Sigmoid colon (tissue), 7 donors: ENCODE data around the gene RACK1. TPM values are rescaled to one million over a fixed set of nuclear protein-coding genes. Genes with fewer than 3 reads are reported as not detected.
"Not testable (repeated sequence)": the region's sequence is repeated elsewhere in the genome, so short reads cannot be mapped to it uniquely, and the experiment has no call there.

Source experiments
- DNase-seq: peaks from one replicate; pipeline ENCODE4 v3.0.0-alpha.2; 2019
- H3K27ac ChIP-seq, 4 donors: fragments of 200-600 bp; sonication (generic); one replicate each; pipeline ENCODE4 v1.5.1; 2016 to 2019; ENCODE audit warnings: mild to moderate bottlenecking in 1 of 4
- H3K27me3 ChIP-seq, 3 donors: fragments of 200-600 bp; sonication (generic); one replicate each; pipeline ENCODE4 v1.5.1; 2019; ENCODE audit warnings: mild to moderate bottlenecking in 1 of 3
- H3K36me3 ChIP-seq, 4 donors: fragments of 200-600 bp; sonication (generic); one replicate each; pipeline ENCODE4 v1.5.1; 2016 to 2019
- H3K4me1 ChIP-seq, 4 donors: fragments of 200-600 bp; sonication (generic); one replicate each; pipeline ENCODE4 v1.5.1; 2017 to 2019
- H3K4me3 ChIP-seq, 4 donors: fragments of 200-600 bp; sonication (generic); one replicate each; pipeline ENCODE4 v1.5.1; 2017 to 2019; ENCODE audit warnings: mild to moderate bottlenecking in 2 of 4, moderate library complexity in 1 of 4
- H3K9me3 ChIP-seq, 4 donors: fragments of 200-600 bp in 3 of 4; sonication (generic) in 3 of 4; one replicate each; pipeline versions ENCODE4 v1.5.1 to v1.6.1; 2013 to 2019
- EP300 ChIP-seq, 4 donors: sonication (generic); formaldehyde crosslinking; IDR thresholded peaks; one replicate each; pipeline ENCODE4 v1.6.1; 2017; ENCODE audit warnings: antibody characterized with exemption in 4 of 4
- POLR2A ChIP-seq, 2 donors: fragments of 450-650 bp; IDR thresholded peaks; one replicate each; pipeline ENCODE4 v1.6.1; 2016; ENCODE audit warnings: antibody characterized with exemption in 2 of 2, mild to moderate bottlenecking in 2 of 2, moderate library complexity in 2 of 2
- POLR2AphosphoS5 ChIP-seq, 4 donors: sonication (generic); formaldehyde crosslinking; IDR thresholded peaks; one replicate each; pipeline ENCODE4 v1.6.1; 2017; ENCODE audit warnings: antibody characterized with exemption in 4 of 4
- WGBS, 2 donors: extraction: QIAGEN DNeasy Blood & Tissue Kit; methylation state at CpG; one replicate each; pipeline ENCODE4 v1.1.7; 2013; 5-methylcytosine and 5-hydroxymethylcytosine counted together
- intact Hi-C: fragments of 100-400 bp; cut with DNase I; formaldehyde crosslinking; loops from one replicate; pipeline ENCODE4 v1.15.1; 2023
- polyA plus RNA-seq, 3 donors: library from polyadenylated mRNA; stranded (reverse); fragments of 200-250 nt; gene quantifications; one replicate each; pipeline ENCODE4 v1.2.3, GENCODE V29; 2013
- total RNA-seq, 4 donors: library from RNA; depleted of rRNA; stranded (reverse); fragments of >200 nt; gene quantifications; one replicate each; pipeline ENCODE4 v1.1.0, GENCODE V29; 2016
- TF ChIP-seq, protein P1 (sequence below), 4 experiments: fragments of 450-650 bp in 3 of 4; fragments of 200-600 bp in 1 of 4; IDR thresholded peaks; one replicate each; pipeline ENCODE4 v1.5.1; 2016 to 2019; ENCODE audit warnings: antibody characterized with exemption in 4 of 4, mild to moderate bottlenecking in 3 of 4, moderate library complexity in 2 of 4
- donor health status: healthy with polysubstance abuse.
- donor health status: Bipolar disorder and iron deficiency.
- donor health status: healthy.

RACK1 gene
- total and polyA plus RNA-seq, 7 donors = 1,821 to 2,943 (median 2,174) TPM

GRCh38 chr5:181282874-181283273, 39.2 kb upstream of the RACK1 start:
- intact Hi-C loops = no loop called here
- no peak for DNase-seq

GRCh38 chr5:181282415-181282814, 38.7 kb upstream of the RACK1 start:
- WGBS, 2 donors = 87 to 88% methylated on average over 16 of the region's 16 CpGs
- H3K27ac ChIP-seq, H3K4me1 ChIP-seq, H3K27me3 ChIP-seq, H3K4me3 ChIP-seq, DNase-seq, intact Hi-C loops, H3K9me3 ChIP-seq, H3K36me3 ChIP-seq: not testable (repeated sequence)

More at GRCh38 chr5:181282874-181283273, 39.2 kb upstream of the RACK1 start:
- Histone ChIP-seq H3K4me3 (no peak overlapping the region), H3K4me1 (no peaks in the 10 kb centered on the region), H3K27me3 (no peaks in the 10 kb centered on the region), H3K36me3 (no peaks in the 10 kb centered on the region), H3K9me3 (no peaks in the 10 kb centered on the region), H3K27ac (no peak overlapping the region)
- TF ChIP-seq, protein P1, sequence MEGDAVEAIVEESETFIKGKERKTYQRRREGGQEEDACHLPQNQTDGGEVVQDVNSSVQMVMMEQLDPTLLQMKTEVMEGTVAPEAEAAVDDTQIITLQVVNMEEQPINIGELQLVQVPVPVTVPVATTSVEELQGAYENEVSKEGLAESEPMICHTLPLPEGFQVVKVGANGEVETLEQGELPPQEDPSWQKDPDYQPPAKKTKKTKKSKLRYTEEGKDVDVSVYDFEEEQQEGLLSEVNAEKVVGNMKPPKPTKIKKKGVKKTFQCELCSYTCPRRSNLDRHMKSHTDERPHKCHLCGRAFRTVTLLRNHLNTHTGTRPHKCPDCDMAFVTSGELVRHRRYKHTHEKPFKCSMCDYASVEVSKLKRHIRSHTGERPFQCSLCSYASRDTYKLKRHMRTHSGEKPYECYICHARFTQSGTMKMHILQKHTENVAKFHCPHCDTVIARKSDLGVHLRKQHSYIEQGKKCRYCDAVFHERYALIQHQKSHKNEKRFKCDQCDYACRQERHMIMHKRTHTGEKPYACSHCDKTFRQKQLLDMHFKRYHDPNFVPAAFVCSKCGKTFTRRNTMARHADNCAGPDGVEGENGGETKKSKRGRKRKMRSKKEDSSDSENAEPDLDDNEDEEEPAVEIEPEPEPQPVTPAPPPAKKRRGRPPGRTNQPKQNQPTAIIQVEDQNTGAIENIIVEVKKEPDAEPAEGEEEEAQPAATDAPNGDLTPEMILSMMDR (IDR thresholded peaks at IDR 0.05) = no peak
- no peak for TF ChIP-seq POLR2AphosphoS5 (IDR thresholded peaks at IDR 0.05)
- no peak for TF ChIP-seq EP300 (IDR thresholded peaks at IDR 0.05)
- no peak for TF ChIP-seq POLR2A (IDR thresholded peaks at IDR 0.05)
- 90 to 91% methylated on average over 7 of the region's 7 CpGs for WGBS, 2 donors

DNA sequence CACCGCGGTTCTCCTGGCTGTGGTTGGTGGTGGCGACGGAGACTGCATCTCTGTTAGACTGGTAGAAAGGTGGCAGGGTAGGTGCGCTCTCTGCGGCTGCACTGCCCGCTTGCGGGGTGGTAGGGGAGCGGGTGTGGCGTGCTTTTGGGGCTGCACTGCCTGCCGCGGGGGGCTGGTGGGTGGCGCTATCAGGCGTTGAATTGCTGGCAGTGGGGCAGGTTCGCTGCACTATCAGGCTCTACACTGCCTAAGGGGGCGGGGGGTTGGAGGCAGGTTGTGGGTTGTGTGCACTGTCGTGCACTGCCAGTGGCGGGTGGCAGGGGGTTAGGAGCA, 38.2 kb upstream of the RACK1 start:
- Histone ChIP-seq H3K36me3 (no peaks in the 10 kb centered on the region), H3K27me3 (no peaks in the 10 kb centered on the region), H3K4me1 (no peaks in the 10 kb centered on the region), H3K4me3 (no peak overlapping the region), H3K27ac (no peak overlapping the region), H3K9me3 (no peaks in the 10 kb centered on the region)
- intact Hi-C loops = no loop called here
- TF ChIP-seq, protein P1 (IDR thresholded peaks at IDR 0.05) = no peak
- no peak for TF ChIP-seq POLR2A (IDR thresholded peaks at IDR 0.05)
- TF ChIP-seq EP300 (IDR thresholded peaks at IDR 0.05) = no peak
- TF ChIP-seq POLR2AphosphoS5 (IDR thresholded peaks at IDR 0.05) = no peak
- no peak for DNase-seq
- 91 to 92% methylated on average over 18 of the region's 18 CpGs for WGBS, 2 donors

GRCh38 chr5:181281077-181281983, 37.6 kb upstream of the RACK1 start:
- no peaks in the 10 kb centered on the region for H3K9me3 ChIP-seq
- H3K4me1 ChIP-seq = no peaks in the 10 kb centered on the region
- DNase-seq = no peak
- H3K4me3 ChIP-seq = no peak overlapping the region
- no peak overlapping the region for H3K27ac ChIP-seq
- H3K27me3 ChIP-seq = no peaks in the 10 kb centered on the region
- intact Hi-C loops = no loop called here
- WGBS, 2 donors = 94 to 95% methylated on average over 40 of the region's 40 CpGs
- TF ChIP-seq EP300 (IDR thresholded peaks at IDR 0.05) = no peak
- TF ChIP-seq, protein P1 (IDR thresholded peaks at IDR 0.05) = no peak
- TF ChIP-seq POLR2A (IDR thresholded peaks at IDR 0.05) = no peak
- TF ChIP-seq POLR2AphosphoS5 (IDR thresholded peaks at IDR 0.05) = no peak
- no peaks in the 10 kb centered on the region for H3K36me3 ChIP-seq

- TF ChIP-seq EP300 (IDR thresholded peaks at IDR 0.05) (no peak), POLR2A (IDR thresholded peaks at IDR 0.05) (no peak), POLR2AphosphoS5 (IDR thresholded peaks at IDR 0.05) (no peak)
- TF ChIP-seq, protein P1 (IDR thresholded peaks at IDR 0.05) = no peak
- Histone ChIP-seq H3K4me1 (no peaks in the 10 kb centered on the region), H3K36me3 (no peaks in the 10 kb centered on the region), H3K27me3 (no peaks in the 10 kb centered on the region), H3K4me3 (no peak overlapping the region), H3K27ac (no peak overlapping the region), H3K9me3 (no peaks in the 10 kb centered on the region)
- 87 to 88% methylated on average over 7 of the region's 7 CpGs for WGBS, 2 donors
- DNase-seq = no peak
- intact Hi-C loops = no loop called here
These were observed 36.6 kb upstream of the RACK1 start for GRCh38 chr5:181280251-181280762.
